Bronchial epithelial cell (primary cell): ENCODE results near the gene PCDHGA12. TPM values are rescaled to one million over a fixed set of nuclear protein-coding genes. Genes with fewer than 3 reads are reported as not detected.
"Not testable (repeated sequence)": the region's sequence is repeated elsewhere in the genome, so short reads cannot be mapped to it uniquely, and the experiment has no call there.

Experiments
- DNase-seq: peaks from one replicate; pipeline ENCODE4 v3.0.0-alpha.2; 2010; ENCODE audit warnings: low read depth
- FAIRE-seq: peaks from 2 replicates; lab custom pipeline; 2011; peaks lifted over from hg19 to GRCh38; lab: Jason Lieb, UNC
- H3K27me3 ChIP-seq: 2 replicates; pipeline ENCODE4 v1.5.1; 2011; ENCODE audit warnings: low read length; ENCODE audit not compliant: control insufficient read depth, insufficient read depth
- H3K36me3 ChIP-seq: 2 replicates; pipeline ENCODE4 v1.5.1; 2011; ENCODE audit warnings: low read length; ENCODE audit not compliant: control insufficient read depth, insufficient read depth
- H3K4me3 ChIP-seq: 2 replicates; pipeline ENCODE4 v1.5.1; 2011; ENCODE audit warnings: mild to moderate bottlenecking, low read depth, low read length, control low read depth
- CTCF ChIP-seq: IDR thresholded peaks from 2 replicates; pipeline ENCODE4 v1.5.1; 2011; ENCODE audit warnings: mild to moderate bottlenecking, moderate library complexity, low read length, control low read depth, inconsistent platforms; ENCODE audit not compliant: insufficient read depth, severe bottlenecking
- total RNA-seq: library from RNA; depleted of rRNA; stranded (reverse); fragments of >200 nt; gene quantifications from 2 replicates; pipeline ENCODE4 v1.2.1, GENCODE V29; 2014

Gene PCDHGA12
- total RNA-seq, 1 donor from 2014 or later = 0.79 TPM

- peak; percentile 73 for TF ChIP-seq CTCF
- H3K4me3 ChIP-seq = peak within 1 kb of the TSS; percentile 37
- not testable (repeated sequence) for FAIRE-seq, H3K27me3 ChIP-seq, H3K36me3 ChIP-seq
- DNase-seq = peak; percentile 63
Measured at GRCh38 chr5:141417494-141418172, 12.7 kb upstream of the PCDHGA12 start, which contains the start of gene PCDHGB7. Gene PCDHGB7 (plus strand): TSS chr5:141417677. CDS start chr5:141417860, 183 bp downstream.

- FAIRE-seq (no peak), DNase-seq (no peak)
- Histone ChIP-seq H3K27me3 (peaks cover 5% of the 10 kb centered on the region), H3K36me3 (no peaks in the 10 kb centered on the region), H3K4me3 (no peak overlapping the region)
- no peak for TF ChIP-seq CTCF
Measured at GRCh38 chr5:141419074-141419880, 11.0 kb upstream of the PCDHGA12 start.

GRCh38 chr5:141420855-141421488 lies 9.3 kb upstream of the PCDHGA12 start, which contains the start of gene PCDHGA11:
Gene PCDHGA11 (plus strand): TSS chr5:141421051. CDS start chr5:141421228, 177 bp downstream.
- DNase-seq (peak; percentile 59), FAIRE-seq (no peak)
- Histone ChIP-seq H3K27me3 (peaks cover 5% of the 10 kb centered on the region), H3K4me3 (peak within 1 kb of the TSS; percentile 40), H3K36me3 (no peaks in the 10 kb centered on the region)
- peak; percentile 51 for TF ChIP-seq CTCF

GRCh38 chr5:141421489-141421855 lies 8.8 kb upstream of the PCDHGA12 start:
- DNase-seq (peak; percentile 11), FAIRE-seq (no peak)
- H3K27me3 ChIP-seq = peaks cover 5% of the 10 kb centered on the region
- no peaks in the 10 kb centered on the region for H3K36me3 ChIP-seq
- TF ChIP-seq CTCF = no peak
- peak overlapping the region; percentile 40 for H3K4me3 ChIP-seq

- Histone ChIP-seq H3K27me3 (peaks cover 5% of the 10 kb centered on the region), H3K4me3 (no peak overlapping the region), H3K36me3 (no peaks in the 10 kb centered on the region)
- no peak for FAIRE-seq
- no peak for DNase-seq
- no peak for TF ChIP-seq CTCF
Measured at GRCh38 chr5:141422742-141423291, 7.5 kb upstream of the PCDHGA12 start.
